HepG2 (cell line): ENCODE results near the gene RAB35. TPM values are rescaled to one million over a fixed set of nuclear protein-coding genes. Genes with fewer than 3 reads are reported as not detected.

Source experiments
- ATRX ChIP-seq: sonication (generic); formaldehyde crosslinking; IDR thresholded peaks from 2 replicates; pipeline ENCODE4 v1.4.0; 2020; ENCODE audit warnings: missing genetic modification reagents, borderline replicate concordance
- EP300 ChIP-seq, 3 experiments: sonication (generic) in 1 of 3; formaldehyde crosslinking in 1 of 3; IDR thresholded peaks; 2 replicates each; pipeline versions ENCODE4 v1.5.1 to v1.6.1; 2011 to 2020; ENCODE audit warnings: low read depth in 2 of 3, low read length in 2 of 3, borderline replicate concordance in 1 of 3, improper control_type of control experiment in 1 of 3, mild to moderate bottlenecking in 1 of 3, missing genetic modification reagents in 1 of 3, moderate library complexity in 1 of 3
- FIP1L1 ChIP-seq: fragments of 200-400 bp; formaldehyde crosslinking; IDR thresholded peaks from 2 replicates; pipeline ENCODE4 v1.6.1; 2018; ENCODE audit warnings: low read depth, mild to moderate bottlenecking, low read length, moderate library complexity, borderline replicate concordance; ENCODE audit not compliant: insufficient read depth
- HNRNPH1 ChIP-seq: fragments of 200-400 bp; formaldehyde crosslinking; optimal IDR thresholded peaks from 2 replicates; pipeline ENCODE3; 2017; ENCODE audit warnings: mild to moderate bottlenecking, low read depth, low read length
- NAIF1 ChIP-seq: sonication (generic); formaldehyde crosslinking; IDR thresholded peaks from 2 replicates; pipeline ENCODE4 v1.5.0; 2020; ENCODE audit warnings: mild to moderate bottlenecking, missing genetic modification reagents, borderline replicate concordance
- NKX3-1 ChIP-seq: sonication (generic); formaldehyde crosslinking; IDR thresholded peaks from 2 replicates; pipeline ENCODE4 v1.5.0; 2020; ENCODE audit warnings: missing genetic modification reagents
- SALL1 ChIP-seq: sonication (generic); formaldehyde crosslinking; IDR thresholded peaks from 2 replicates; pipeline ENCODE4 v1.8.0; 2022; ENCODE audit warnings: mild to moderate bottlenecking, missing genetic modification reagents
- TEAD3 ChIP-seq: optimal IDR thresholded peaks from 2 replicates; pipeline ENCODE3; 2016; ENCODE audit warnings: borderline replicate concordance
- TP53 ChIP-seq: sonication (generic); formaldehyde crosslinking; conservative IDR thresholded peaks from 2 replicates; pipeline ENCODE4 v1.4.0; 2020; ENCODE audit warnings: missing genetic modification reagents
- YY1 ChIP-seq: IDR thresholded peaks from 2 replicates; pipeline ENCODE4 v1.6.1; 2011; ENCODE audit warnings: low read length, low read depth, moderate library complexity, mild to moderate bottlenecking; ENCODE audit not compliant: insufficient read depth, insufficient replicate concordance
- ZC3H13 ChIP-seq: sonication (generic); formaldehyde crosslinking; IDR thresholded peaks from 2 replicates; pipeline ENCODE4 v1.8.1; 2023; ENCODE audit warnings: mild to moderate bottlenecking, missing genetic modification reagents, moderate library complexity
- ZNF30 ChIP-seq: sonication (generic); formaldehyde crosslinking; IDR thresholded peaks from 2 replicates; pipeline ENCODE4 v1.5.0; 2020; ENCODE audit warnings: mild to moderate bottlenecking, missing genetic modification reagents
- ZNF619 ChIP-seq: sonication (generic); formaldehyde crosslinking; IDR thresholded peaks from 2 replicates; pipeline ENCODE4 v1.4.0; 2020; ENCODE audit warnings: mild to moderate bottlenecking, missing genetic modification reagents
- ZNF629 ChIP-seq: sonication (generic); formaldehyde crosslinking; conservative IDR thresholded peaks from 2 replicates; pipeline ENCODE4 v1.5.0; 2020; ENCODE audit warnings: missing genetic modification reagents
- polyA plus RNA-seq, 8 experiments: library from polyadenylated mRNA; depleted of rRNA in 3 of 8; stranded (reverse) in 7 of 8; unstranded in 1 of 8; fragments of >200 nt; fragmentation: Illumina TruSeq in 4 of 8; extraction: Trizol in 4 of 8; gene quantifications; 2 replicates each; pipeline versions ENCODE4 v1.2.1 to v1.2.3, GENCODE V29; 2011 to 2016; ENCODE audit warnings: low read depth in 4 of 8, missing spikeins in 1 of 8, mixed read lengths in 1 of 8; ENCODE audit not compliant: insufficient read depth in 1 of 8
- total RNA-seq, 5 experiments: library from RNA; depleted of rRNA; stranded (reverse); fragments of >200 nt; fragmentation: Illumina TruSeq; extraction: Trizol; gene quantifications; 2 replicates each; pipeline ENCODE4 v1.2.3, GENCODE V29; 2016; ENCODE audit warnings: low read depth in 1 of 5
- TF ChIP-seq, protein P1 (sequence below): sonication (generic); formaldehyde crosslinking; IDR thresholded peaks from 2 replicates; pipeline ENCODE4 v1.5.1; 2020; ENCODE audit warnings: missing genetic modification reagents, mild to moderate bottlenecking, borderline replicate concordance
- TF ChIP-seq, protein P2 (sequence below): sonication (generic); formaldehyde crosslinking; IDR thresholded peaks from 2 replicates; pipeline ENCODE4 v1.4.0; 2020; ENCODE audit warnings: mild to moderate bottlenecking, missing genetic modification reagents
- TF ChIP-seq, protein P3 (sequence below): sonication (generic); formaldehyde crosslinking; IDR thresholded peaks from 2 replicates; pipeline ENCODE4 v1.5.0; 2020; ENCODE audit warnings: mild to moderate bottlenecking, missing genetic modification reagents, moderate library complexity
- TF ChIP-seq, protein P4 (sequence below): sonication (generic); formaldehyde crosslinking; IDR thresholded peaks from 2 replicates; pipeline ENCODE4 v1.4.0; 2020; ENCODE audit warnings: missing genetic modification reagents
- TF ChIP-seq, protein P5 (sequence below): sonication (generic); formaldehyde crosslinking; IDR thresholded peaks from 2 replicates; pipeline ENCODE4 v1.5.0; 2020; ENCODE audit warnings: missing genetic modification reagents

RAB35 gene
- total and polyA plus RNA-seq, 2 of the 13 experiments (the other 11 are each of a cell fraction or from before 2014, with no cell fraction given), result 25.2 to 29.1 TPM

DNA sequence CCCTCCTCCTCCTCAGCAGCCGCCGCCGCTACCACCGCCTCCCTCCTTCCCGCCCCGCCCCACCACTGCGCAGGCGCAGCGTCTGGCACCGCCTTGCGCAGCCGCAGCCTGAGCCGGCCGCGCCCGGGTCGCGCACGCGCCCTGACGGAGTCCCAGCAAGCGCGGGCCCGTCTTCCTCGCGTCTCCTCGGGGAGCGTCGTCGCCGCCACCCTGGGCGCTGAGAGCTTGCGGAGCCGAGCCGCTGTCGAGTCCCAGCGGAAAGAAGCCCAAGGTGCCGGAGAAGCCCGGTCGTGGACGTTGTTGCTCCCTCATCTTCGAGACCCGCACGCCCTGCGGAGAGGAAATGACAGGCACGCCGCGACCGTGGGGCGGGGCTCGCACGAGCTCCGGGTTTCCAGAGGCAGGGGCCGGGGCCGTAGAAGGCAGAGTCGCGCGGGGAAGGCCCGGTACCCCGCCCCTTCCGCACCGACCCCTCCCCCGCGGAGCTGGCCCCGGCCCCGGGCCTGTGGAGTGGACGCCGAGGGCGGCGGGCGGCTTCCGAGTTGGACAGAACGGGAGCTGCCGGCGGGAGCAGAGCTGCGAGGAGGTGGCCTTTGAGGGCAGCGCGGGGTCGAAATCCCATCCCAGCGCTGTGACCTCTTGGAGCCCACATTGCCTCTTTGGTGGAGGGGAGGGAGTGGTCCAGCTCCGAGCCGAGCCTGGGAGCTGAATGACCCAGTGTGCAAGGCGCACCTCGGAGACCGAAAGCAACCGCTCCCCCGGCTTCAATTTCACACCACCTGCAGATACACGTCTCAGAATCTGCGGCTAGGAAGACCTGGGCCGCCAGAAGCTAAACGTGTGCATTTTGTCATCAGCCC lies 469 bp upstream of the RAB35 start (continued):
- TF ChIP-seq, protein P1, sequence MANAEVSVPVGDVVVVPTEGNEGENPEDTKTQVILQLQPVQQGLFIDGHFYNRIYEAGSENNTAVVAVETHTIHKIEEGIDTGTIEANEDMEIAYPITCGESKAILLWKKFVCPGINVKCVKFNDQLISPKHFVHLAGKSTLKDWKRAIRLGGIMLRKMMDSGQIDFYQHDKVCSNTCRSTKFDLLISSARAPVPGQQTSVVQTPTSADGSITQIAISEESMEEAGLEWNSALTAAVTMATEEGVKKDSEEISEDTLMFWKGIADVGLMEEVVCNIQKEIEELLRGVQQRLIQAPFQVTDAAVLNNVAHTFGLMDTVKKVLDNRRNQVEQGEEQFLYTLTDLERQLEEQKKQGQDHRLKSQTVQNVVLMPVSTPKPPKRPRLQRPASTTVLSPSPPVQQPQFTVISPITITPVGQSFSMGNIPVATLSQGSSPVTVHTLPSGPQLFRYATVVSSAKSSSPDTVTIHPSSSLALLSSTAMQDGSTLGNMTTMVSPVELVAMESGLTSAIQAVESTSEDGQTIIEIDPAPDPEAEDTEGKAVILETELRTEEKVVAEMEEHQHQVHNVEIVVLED, result peak; percentile 64; the same call in 1 of the 2 replicates
- TF ChIP-seq, protein P2, sequence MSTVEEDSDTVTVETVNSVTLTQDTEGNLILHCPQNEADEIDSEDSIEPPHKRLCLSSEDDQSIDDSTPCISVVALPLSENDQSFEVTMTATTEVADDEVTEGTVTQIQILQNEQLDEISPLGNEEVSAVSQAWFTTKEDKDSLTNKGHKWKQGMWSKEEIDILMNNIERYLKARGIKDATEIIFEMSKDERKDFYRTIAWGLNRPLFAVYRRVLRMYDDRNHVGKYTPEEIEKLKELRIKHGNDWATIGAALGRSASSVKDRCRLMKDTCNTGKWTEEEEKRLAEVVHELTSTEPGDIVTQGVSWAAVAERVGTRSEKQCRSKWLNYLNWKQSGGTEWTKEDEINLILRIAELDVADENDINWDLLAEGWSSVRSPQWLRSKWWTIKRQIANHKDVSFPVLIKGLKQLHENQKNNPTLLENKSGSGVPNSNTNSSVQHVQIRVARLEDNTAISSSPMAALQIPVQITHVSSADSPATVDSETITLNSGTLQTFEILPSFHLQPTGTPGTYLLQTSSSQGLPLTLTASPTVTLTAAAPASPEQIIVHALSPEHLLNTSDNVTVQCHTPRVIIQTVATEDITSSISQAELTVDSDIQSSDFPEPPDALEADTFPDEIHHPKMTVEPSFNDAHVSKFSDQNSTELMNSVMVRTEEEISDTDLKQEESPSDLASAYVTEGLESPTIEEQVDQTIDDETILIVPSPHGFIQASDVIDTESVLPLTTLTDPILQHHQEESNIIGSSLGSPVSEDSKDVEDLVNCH (CRISPR knock-in tag), result 0 out of 2 replicates have a peak, but pooled peaks have one; percentile 72
- peak; percentile 67; the same call in 1 of the 2 replicates for TF ChIP-seq NAIF1 (CRISPR knock-in tag)
- no peak for TF ChIP-seq YY1
- TF ChIP-seq ATRX, result no peak
- peak; percentile 85; the same call in 1 of the 2 replicates for TF ChIP-seq ZNF619
- peak; percentile 31 for TF ChIP-seq ZNF629 (CRISPR knock-in tag)
- TF ChIP-seq TP53 (CRISPR knock-in tag), result peak; percentile 88; the same call in 1 of the 2 replicates
- TF ChIP-seq ZNF30 (CRISPR knock-in tag), result no peak
- 0 out of 2 replicates have a peak, but pooled peaks have one; percentile 61 for TF ChIP-seq ZC3H13
- TF ChIP-seq, protein P3, sequence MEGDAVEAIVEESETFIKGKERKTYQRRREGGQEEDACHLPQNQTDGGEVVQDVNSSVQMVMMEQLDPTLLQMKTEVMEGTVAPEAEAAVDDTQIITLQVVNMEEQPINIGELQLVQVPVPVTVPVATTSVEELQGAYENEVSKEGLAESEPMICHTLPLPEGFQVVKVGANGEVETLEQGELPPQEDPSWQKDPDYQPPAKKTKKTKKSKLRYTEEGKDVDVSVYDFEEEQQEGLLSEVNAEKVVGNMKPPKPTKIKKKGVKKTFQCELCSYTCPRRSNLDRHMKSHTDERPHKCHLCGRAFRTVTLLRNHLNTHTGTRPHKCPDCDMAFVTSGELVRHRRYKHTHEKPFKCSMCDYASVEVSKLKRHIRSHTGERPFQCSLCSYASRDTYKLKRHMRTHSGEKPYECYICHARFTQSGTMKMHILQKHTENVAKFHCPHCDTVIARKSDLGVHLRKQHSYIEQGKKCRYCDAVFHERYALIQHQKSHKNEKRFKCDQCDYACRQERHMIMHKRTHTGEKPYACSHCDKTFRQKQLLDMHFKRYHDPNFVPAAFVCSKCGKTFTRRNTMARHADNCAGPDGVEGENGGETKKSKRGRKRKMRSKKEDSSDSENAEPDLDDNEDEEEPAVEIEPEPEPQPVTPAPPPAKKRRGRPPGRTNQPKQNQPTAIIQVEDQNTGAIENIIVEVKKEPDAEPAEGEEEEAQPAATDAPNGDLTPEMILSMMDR (CRISPR knock-in tag), result no peak
- peak; percentile 98; the same call in 1 of the 2 replicates for TF ChIP-seq FIP1L1
- TF ChIP-seq NKX3-1, result no peak; the same call in none of the 2 replicates
- peak; percentile 90 for TF ChIP-seq SALL1 (CRISPR knock-in tag)
- TF ChIP-seq, protein P4, sequence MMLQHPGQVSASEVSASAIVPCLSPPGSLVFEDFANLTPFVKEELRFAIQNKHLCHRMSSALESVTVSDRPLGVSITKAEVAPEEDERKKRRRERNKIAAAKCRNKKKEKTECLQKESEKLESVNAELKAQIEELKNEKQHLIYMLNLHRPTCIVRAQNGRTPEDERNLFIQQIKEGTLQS (CRISPR knock-in tag), result 0 out of 2 replicates have a peak, but pooled peaks have one; percentile 36
- peak in 1 of 2 experiments; percentile 46; a peak in 1 of 4 replicates for TF ChIP-seq EP300 (IDR thresholded peaks at IDR 0.05; ENCODE audit: low read depth in 2 of 2, low read length in 2 of 2)
- TF ChIP-seq EP300 (CRISPR knock-in tag; IDR thresholded peaks at IDR 0.05; ENCODE audit: borderline replicate concordance), result no peak
- peak; percentile 43 for TF ChIP-seq TEAD3
- TF ChIP-seq HNRNPH1, result no peak
- TF ChIP-seq, protein P5, sequence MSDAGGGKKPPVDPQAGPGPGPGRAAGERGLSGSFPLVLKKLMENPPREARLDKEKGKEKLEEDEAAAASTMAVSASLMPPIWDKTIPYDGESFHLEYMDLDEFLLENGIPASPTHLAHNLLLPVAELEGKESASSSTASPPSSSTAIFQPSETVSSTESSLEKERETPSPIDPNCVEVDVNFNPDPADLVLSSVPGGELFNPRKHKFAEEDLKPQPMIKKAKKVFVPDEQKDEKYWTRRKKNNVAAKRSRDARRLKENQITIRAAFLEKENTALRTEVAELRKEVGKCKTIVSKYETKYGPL (CRISPR knock-in tag), result peak; percentile 54; the same call in 1 of the 2 replicates
